Hypothalamus (tissue), 51 donors: Measurements from ENCODE around the gene BTNL2.
"Not testable (repeated sequence)": the region's sequence is repeated elsewhere in the genome, so short reads cannot be mapped to it uniquely, and the experiment has no call there.

ENCODE experiments used
- DNase-seq, 51 donors: peaks; one replicate each; lab custom pipeline; 2025; lab: John Stamatoyannopoulos, UW

The BTNL2 gene

GRCh38 chr6:32371229-32371628, 35.8 kb downstream of the BTNL2 start:
- DNase-seq, result no peak

- no peak for DNase-seq
Measured at GRCh38 chr6:32370505-32370904, 36.5 kb downstream of the BTNL2 start.

GRCh38 chr6:32369660-32370059, 37.3 kb downstream of the BTNL2 start:
- DNase-seq, result no peak

DNA sequence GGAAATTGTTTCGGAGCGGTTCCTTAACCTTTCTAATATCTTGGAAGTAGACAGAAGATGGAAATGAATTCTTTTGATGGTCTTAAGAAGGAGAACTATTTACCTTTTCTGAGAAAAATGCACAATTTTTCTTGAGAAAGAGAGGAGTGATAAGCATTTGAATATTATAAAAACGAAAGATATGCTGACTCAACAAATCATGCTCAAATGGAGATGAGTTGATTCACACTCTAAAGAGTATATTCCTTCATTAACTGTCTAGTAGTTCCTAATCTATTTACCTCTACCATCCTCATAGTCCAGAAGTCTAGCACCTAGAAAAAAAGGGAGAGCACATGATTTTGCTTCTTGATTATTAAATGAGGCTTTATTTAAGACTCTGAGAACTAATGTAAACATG, 39.3 kb downstream of the BTNL2 start:
- DNase-seq, result no peak

GRCh38 chr6:32359225-32359624, 47.8 kb downstream of the BTNL2 start:
- not testable (repeated sequence) for DNase-seq

DNA sequence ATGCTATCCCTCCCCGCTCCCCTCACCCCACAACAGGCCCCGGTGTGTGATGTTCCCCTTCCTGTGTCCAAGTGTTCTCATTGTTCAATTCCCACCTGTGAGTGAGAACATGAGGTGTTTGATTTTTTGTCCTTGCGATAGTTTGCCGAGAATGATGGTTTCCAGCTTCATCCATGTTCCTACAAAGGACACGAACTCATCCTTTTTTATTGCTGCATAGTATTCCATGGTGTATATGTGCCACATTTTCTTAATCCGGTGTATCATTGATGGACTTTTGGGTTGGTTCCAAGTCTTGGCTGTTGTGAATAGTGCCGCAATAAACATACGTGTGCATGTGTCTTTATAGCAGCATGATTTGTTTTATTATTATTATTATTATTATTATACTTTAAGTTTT, 48.4 kb downstream of the BTNL2 start:
- DNase-seq, result not testable (repeated sequence)

DNA sequence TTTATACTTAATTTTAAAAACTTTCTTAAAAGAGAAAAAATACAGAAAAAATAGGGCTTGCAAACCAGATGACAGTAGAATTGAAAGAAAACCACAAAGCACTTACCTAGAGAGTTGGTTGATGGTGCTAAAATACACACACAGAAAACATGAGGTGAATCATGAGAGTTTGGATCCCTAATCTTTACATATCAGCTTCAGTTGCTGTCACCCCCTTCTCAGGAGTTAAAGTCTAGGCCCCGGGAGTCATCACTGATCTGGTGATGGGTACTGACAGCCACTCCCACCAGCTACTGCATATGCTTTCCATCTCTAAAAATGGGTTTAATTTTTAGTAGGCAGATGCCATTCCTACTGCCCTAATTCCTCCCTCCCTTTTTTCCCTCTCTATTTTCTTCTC, 52.0 kb downstream of the BTNL2 start:
- no peak for DNase-seq

DNA sequence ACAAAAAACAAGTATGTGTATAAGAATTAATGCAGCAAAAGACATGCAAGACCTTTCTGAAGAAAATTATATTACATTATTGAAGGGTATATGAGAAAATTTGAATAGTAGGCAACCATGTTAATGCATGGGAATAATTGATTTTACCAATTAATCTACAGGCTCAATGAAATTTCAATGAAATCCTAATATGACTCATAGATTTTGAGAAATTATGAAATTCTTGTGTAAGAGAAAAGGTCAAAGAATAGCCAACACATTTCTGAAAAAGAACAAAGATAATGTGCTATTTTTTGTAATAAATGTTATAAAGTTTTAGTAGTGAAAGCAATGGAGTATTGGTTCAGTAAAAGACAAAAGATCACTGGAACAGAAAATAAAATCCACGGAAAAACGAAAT, 53.6 kb downstream of the BTNL2 start:
- DNase-seq, result no peak
